Measurements from ENCODE around the gene UBE2E3. TPM values are rescaled to one million over a fixed set of nuclear protein-coding genes. Genes with fewer than 3 reads are reported as not detected.
"Not testable (repeated sequence)": the region's sequence is repeated elsewhere in the genome, so short reads cannot be mapped to it uniquely, and the experiment has no call there.

UBE2E3 gene
- total RNA-seq, 1 donor from 2014 or later, result 379 TPM

DNA sequence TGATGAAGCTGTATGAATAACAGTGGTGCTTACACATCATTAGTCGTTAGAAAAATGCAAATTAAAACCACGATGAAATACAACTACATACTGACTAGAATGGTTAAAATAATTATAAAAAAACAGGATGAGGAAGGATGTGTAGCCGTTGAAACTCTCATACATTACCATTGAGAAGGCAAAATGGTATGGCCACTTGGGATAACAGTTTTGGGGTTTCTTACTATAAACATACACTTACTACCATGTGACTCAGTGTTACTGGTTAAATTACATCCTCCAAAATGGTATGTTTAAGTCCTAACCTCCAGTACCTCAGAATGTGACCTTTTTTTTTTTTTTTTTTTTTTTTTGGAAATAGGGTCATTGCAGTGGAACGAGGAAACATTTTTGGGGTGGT lies 58.4 kb downstream of the UBE2E3 start:
- Histone ChIP-seq H3K79me2 (ENCODE audit: low read depth) (peaks cover 94% of the 10 kb centered on the region), H3K4me1 (no peaks in the 10 kb centered on the region), H3K9ac (no peak overlapping the region), H4K20me1 (ENCODE audit: low read depth) (peaks cover 13% of the 10 kb centered on the region), H2AFZ (replicated peaks) (no peak overlapping the region), H3F3A (ENCODE audit: low read depth) (no peaks in the 10 kb centered on the region), H3K4me2 (no peak overlapping the region), H3K36me3 (no peaks in the 10 kb centered on the region), H3K9me3 (ENCODE audit: low read depth) (no peaks in the 10 kb centered on the region), H3K27me3 (no peaks in the 10 kb centered on the region), H3K27ac (no peak overlapping the region), H3K4me3 (no peak overlapping the region)
- Mint-ChIP-seq H3K4me1 (no peaks in the 10 kb centered on the region), H3K9me3 (peaks cover 8% of the 10 kb centered on the region), H3K27ac (no peak overlapping the region), H3K36me3 (peaks cover 18% of the 10 kb centered on the region), H3K27me3 (ENCODE audit: insufficient read depth, low read depth) (no peaks in the 10 kb centered on the region), H3K4me3 (no peak overlapping the region)
- no peak for TF ChIP-seq EZH2 (IDR thresholded peaks at IDR 0.05)
- TF ChIP-seq, protein P1, sequence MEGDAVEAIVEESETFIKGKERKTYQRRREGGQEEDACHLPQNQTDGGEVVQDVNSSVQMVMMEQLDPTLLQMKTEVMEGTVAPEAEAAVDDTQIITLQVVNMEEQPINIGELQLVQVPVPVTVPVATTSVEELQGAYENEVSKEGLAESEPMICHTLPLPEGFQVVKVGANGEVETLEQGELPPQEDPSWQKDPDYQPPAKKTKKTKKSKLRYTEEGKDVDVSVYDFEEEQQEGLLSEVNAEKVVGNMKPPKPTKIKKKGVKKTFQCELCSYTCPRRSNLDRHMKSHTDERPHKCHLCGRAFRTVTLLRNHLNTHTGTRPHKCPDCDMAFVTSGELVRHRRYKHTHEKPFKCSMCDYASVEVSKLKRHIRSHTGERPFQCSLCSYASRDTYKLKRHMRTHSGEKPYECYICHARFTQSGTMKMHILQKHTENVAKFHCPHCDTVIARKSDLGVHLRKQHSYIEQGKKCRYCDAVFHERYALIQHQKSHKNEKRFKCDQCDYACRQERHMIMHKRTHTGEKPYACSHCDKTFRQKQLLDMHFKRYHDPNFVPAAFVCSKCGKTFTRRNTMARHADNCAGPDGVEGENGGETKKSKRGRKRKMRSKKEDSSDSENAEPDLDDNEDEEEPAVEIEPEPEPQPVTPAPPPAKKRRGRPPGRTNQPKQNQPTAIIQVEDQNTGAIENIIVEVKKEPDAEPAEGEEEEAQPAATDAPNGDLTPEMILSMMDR (IDR thresholded peaks at IDR 0.05), result no peak
- no peak for TF ChIP-seq EZH2phosphoT487 (IDR thresholded peaks at IDR 0.05)
- DNase-seq (ENCODE audit: low spot score), result no peak

DNA sequence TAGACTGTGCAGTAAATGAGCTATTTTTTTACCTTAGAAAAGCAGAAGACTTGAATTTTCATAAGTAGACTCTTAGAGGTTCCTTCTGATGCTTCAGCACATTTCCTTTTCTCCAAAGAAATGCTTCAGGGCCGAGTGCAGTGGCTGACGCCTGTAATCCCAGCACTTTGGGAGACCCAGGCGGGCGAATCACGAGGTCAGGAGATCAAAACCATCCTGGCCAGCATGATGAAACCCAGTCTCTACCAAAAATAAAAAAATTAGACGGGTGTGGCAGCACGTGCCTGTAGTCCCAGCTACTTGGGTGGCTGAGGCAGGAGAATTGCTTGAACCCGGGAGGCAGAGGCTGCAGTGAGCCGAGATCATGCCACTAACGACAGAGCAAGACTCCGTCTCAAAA lies 60.4 kb downstream of the UBE2E3 start:
- H3K36me3 ChIP-seq; H2AFZ ChIP-seq (replicated peaks); H3K9me3 ChIP-seq (ENCODE audit: low read depth); H3F3A ChIP-seq (ENCODE audit: low read depth); DNase-seq (ENCODE audit: low spot score); H3K9ac ChIP-seq; H3K4me3 ChIP-seq; H3K27ac ChIP-seq; H3K9me3 Mint-ChIP-seq; H3K4me1 Mint-ChIP-seq; H3K4me1 ChIP-seq; H3K4me2 ChIP-seq; H3K27me3 ChIP-seq; H3K27me3 Mint-ChIP-seq (ENCODE audit: insufficient read depth, low read depth); H3K4me3 Mint-ChIP-seq; H4K20me1 ChIP-seq (ENCODE audit: low read depth); H3K27ac Mint-ChIP-seq: not testable (repeated sequence)
- peaks cover 96% of the 10 kb centered on the region for H3K79me2 ChIP-seq (ENCODE audit: low read depth)
- peaks cover 15% of the 10 kb centered on the region for H3K36me3 Mint-ChIP-seq

DNA sequence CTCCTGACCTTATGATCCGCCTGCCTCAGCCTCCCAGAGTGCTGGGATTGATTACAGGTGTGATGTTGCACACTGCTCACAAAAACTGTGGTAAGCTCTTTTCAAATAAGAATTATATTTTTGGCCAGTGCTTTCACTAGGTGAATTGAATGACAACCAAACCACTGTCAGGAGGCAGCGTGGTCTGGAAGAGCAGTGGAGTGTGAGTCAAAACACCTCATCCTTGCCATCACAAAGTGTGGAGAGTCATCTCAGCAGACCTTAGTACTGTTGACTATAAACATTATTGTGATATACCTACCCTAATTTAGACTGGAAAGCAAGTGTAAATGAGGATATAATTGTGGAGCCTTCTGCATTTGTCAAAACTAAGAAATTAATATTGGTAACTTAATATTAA lies 61.3 kb downstream of the UBE2E3 start:
- Histone ChIP-seq H3K4me1 (no peaks in the 10 kb centered on the region), H3F3A (ENCODE audit: low read depth) (no peaks in the 10 kb centered on the region), H3K9me3 (ENCODE audit: low read depth) (no peaks in the 10 kb centered on the region), H3K79me2 (ENCODE audit: low read depth) (peaks cover 96% of the 10 kb centered on the region), H3K4me2 (no peak overlapping the region), H3K27ac (no peak overlapping the region), H3K27me3 (no peaks in the 10 kb centered on the region), H4K20me1 (ENCODE audit: low read depth) (peaks cover 7% of the 10 kb centered on the region), H2AFZ (replicated peaks) (no peak overlapping the region), H3K4me3 (no peak overlapping the region), H3K36me3 (no peaks in the 10 kb centered on the region), H3K9ac (no peak overlapping the region)
- Mint-ChIP-seq H3K4me1 (no peaks in the 10 kb centered on the region), H3K4me3 (no peak overlapping the region), H3K27me3 (ENCODE audit: insufficient read depth, low read depth) (no peaks in the 10 kb centered on the region), H3K9me3 (peaks cover 5% of the 10 kb centered on the region), H3K27ac (no peak overlapping the region), H3K36me3 (peaks cover 8% of the 10 kb centered on the region)
- no peak for DNase-seq (ENCODE audit: low spot score)
- no peak for TF ChIP-seq EZH2phosphoT487 (IDR thresholded peaks at IDR 0.05)
- TF ChIP-seq EZH2 (IDR thresholded peaks at IDR 0.05), result no peak
- TF ChIP-seq, protein P1 (IDR thresholded peaks at IDR 0.05), result no peak

DNA sequence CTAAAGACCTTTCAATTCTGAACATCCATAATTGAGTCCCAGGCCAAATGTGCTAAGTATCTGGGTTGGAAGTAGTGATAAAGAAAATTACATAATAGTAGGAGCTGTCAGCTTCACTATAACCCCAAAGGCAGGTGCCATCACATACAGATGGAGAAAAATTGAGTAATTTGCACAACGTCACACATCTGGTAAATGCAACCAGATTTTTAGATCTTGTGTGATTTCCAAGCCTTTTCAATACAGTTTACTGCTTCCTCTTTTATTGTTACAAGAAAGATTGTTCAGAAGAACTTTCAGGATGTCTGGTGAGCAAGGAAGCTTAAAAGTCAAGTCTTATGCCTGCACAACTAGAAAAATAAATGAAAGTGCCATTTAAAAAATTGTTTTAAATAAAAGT lies 62.3 kb downstream of the UBE2E3 start:
- H3K4me1 Mint-ChIP-seq, result no peaks in the 10 kb centered on the region
- no peaks in the 10 kb centered on the region for H3K4me1 ChIP-seq
- no peaks in the 10 kb centered on the region for H3K27me3 Mint-ChIP-seq (ENCODE audit: insufficient read depth, low read depth)
- H3K27ac ChIP-seq, result no peak overlapping the region
- DNase-seq (ENCODE audit: low spot score), result no peak
- no peak overlapping the region for H2AFZ ChIP-seq (replicated peaks)
- no peak overlapping the region for H3K4me2 ChIP-seq
- TF ChIP-seq, protein P1 (IDR thresholded peaks at IDR 0.05), result no peak
- TF ChIP-seq EZH2phosphoT487 (IDR thresholded peaks at IDR 0.05), result no peak
- TF ChIP-seq EZH2 (IDR thresholded peaks at IDR 0.05), result no peak
- H3K4me3 Mint-ChIP-seq, result no peak overlapping the region
- peaks cover 5% of the 10 kb centered on the region for H3K36me3 Mint-ChIP-seq
- peaks cover 7% of the 10 kb centered on the region for H4K20me1 ChIP-seq (ENCODE audit: low read depth)
- no peaks in the 10 kb centered on the region for H3K27me3 ChIP-seq
- H3K9me3 ChIP-seq (ENCODE audit: low read depth), result no peaks in the 10 kb centered on the region
- H3K79me2 ChIP-seq (ENCODE audit: low read depth), result peaks cover 93% of the 10 kb centered on the region
- H3K9me3 Mint-ChIP-seq, result peaks cover 5% of the 10 kb centered on the region
- no peak overlapping the region for H3K4me3 ChIP-seq
- no peak overlapping the region for H3K9ac ChIP-seq
- no peak overlapping the region for H3K27ac Mint-ChIP-seq
- H3F3A ChIP-seq (ENCODE audit: low read depth), result no peaks in the 10 kb centered on the region
- no peaks in the 10 kb centered on the region for H3K36me3 ChIP-seq
